CD4-positive, alpha-beta T cell treated with Interleukin-1 beta for 1 hour (primary cell): ENCODE data around the gene CRACR2B.

Experiments used
- DNase-seq, 2 donors: peaks; one replicate each; pipeline ENCODE4 v3.0.0-alpha.2; 2020 to 2022

CRACR2B gene

DNA sequence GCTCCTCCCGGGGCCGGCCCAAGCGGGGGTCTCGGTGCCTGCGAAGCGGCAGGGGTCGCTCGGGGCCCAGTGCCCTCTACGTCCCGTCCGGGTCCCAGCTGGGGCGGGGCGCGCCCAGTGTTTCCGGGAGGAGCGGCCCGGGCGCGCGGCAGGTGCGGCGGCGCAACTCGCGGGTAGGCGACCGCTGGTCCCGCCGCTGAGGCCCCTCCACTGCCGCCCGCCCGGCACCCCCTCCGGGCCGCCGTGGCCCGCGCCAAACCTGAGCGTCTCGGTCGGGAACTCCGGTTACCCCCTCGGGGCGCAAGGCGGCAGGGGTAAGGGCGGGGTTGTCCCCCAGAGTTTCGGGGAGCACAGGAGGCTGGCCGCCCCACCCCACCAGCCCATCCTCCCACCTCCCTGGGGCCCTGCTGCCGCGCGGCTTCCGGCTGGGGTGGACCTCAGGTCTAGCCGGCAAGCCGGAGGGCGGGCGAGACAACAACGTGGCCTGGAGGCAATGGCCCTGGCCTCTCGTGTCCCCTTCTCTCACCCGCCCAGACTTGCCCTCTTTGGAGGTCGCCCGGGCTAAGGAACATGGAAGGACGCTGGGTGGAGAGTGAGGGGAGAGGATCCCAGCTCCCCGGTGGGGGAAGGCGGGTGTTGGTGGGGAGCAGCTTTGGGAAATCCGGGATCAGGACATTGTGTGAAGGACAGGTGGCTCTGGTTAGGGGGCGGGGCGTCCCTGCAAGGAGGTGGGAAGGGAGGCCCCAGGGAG, 398 bp upstream of the CRACR2B start:
- no peak for DNase-seq

DNA sequence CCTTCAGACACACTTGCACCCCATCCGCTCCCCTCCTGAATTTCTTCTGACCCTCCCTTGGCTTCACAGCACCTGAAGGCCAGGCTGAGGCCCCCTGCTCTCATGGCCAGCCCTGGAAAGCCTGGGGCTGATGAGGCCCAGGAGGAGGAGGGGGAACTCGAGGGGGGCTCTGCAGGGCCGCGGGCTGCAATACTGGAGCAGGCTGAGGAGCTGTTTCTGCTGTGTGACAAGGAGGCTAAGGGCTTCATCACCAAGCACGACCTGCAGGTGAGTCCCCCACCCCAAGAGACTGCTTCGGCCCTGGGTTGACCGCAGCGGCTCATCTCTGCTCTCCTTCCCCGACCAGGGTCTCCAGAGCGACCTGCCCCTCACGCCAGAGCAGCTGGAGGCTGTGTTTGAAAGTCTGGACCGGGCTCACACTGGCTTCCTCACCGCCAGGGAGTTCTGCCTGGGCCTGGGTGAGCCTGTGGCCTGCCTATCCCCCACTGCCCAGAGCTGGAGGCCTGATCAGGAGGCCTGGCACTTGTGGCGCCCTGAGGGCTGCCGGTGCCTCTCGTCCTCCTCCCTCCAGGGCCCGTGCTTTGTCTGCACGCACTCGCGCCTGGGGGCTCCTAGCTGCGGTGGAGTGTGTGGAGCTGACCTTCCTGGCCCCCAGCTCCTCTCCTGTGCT, 922 bp downstream of the CRACR2B start:
- no peak for DNase-seq

DNA sequence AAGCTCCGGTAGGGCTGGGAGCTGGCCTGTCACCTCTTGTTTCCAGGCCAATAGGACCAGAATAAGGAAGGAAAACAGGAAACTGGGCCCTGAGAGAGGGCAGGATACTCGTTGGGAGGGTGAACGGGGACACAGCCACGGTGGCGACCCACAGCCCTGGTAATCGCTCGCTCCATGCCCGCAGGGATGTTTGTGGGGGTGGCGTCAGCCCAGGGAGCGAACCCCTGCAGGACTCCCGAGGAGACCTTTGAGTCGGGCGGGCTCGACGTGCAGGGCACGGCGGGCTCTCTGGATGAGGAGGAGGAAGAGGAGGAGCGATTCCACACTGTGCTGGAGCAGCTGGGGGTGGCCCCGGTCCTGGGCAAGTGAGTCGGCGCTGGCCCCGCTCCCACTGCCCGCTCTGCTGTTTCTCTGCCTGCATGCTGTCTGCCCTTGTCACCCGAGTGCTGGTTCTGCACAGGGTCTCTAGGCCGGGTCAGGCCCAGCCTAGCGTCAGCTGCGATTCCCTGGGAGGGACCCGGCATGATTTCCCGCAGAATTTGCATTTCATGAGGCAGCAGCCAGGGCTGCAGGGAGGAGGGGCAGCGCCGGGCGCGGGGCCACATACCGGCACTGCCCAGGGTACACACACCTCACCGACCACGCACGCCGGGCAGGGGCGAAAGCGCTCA, 1.6 kb downstream of the CRACR2B start:
- DNase-seq: no peak

DNA sequence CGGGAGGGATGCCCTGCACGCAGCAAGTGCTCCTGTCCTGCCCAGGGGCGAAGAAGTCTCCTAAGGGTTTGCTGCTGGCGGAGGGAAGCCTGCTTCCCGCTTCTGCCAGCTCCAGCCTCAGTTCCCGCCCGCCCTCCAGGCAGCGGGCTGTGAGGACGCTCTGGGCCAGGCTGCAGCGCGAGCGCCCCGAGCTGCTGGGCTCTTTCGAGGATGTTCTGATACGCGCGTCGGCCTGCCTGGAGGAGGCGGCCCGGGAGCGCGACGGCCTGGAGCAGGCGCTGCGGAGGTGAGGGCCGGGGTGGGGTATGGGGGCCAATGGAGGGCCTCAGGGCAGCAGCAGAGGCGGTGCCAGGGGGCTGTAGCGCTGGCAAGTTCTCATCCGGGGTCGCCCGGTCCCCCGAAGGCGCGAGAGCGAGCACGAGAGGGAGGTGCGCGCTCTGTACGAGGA, 2.2 kb downstream of the CRACR2B start:
- DNase-seq: no peak

DNA sequence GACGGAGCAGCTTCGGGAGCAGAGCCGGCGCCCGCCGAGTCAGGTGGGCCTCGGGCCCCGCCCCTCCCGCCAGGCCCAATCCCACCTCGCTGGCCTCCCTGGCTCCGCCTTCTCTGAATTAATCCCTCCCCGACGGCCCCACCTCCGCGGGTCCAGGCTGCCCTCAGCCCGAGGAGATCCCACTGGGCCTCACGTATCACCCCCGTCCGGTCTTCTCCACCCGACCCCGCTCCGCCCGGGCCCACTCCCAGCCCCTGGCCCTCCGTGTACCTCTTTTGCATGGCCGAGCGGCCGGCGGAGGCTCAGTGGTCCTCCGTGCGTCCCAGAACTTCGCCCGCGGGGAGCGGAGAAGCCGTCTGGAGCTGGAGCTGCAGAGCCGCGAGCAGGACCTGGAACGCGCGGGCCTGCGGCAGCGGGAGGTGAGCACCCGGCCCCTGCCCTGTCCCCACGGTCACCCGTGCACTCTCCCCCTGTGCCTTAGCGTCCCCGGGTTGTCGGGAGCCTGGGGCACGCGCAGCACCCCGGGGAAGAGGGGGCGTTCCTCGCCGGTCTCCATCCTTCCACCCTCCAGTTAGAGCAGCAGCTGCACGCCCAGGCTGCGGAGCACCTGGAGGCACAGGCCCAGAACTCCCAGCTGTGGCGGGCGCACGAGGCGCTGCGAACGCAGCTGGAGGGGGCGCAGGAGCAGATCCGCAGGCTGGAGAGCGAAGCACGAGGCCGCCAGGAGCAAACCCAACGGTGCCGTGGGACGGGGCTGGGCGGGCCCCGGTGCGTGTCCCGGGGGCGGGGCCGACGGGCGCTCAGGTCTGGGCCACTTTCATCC, 2.8 kb downstream of the CRACR2B start:
- DNase-seq: peak; percentile 66 to 68

DNA sequence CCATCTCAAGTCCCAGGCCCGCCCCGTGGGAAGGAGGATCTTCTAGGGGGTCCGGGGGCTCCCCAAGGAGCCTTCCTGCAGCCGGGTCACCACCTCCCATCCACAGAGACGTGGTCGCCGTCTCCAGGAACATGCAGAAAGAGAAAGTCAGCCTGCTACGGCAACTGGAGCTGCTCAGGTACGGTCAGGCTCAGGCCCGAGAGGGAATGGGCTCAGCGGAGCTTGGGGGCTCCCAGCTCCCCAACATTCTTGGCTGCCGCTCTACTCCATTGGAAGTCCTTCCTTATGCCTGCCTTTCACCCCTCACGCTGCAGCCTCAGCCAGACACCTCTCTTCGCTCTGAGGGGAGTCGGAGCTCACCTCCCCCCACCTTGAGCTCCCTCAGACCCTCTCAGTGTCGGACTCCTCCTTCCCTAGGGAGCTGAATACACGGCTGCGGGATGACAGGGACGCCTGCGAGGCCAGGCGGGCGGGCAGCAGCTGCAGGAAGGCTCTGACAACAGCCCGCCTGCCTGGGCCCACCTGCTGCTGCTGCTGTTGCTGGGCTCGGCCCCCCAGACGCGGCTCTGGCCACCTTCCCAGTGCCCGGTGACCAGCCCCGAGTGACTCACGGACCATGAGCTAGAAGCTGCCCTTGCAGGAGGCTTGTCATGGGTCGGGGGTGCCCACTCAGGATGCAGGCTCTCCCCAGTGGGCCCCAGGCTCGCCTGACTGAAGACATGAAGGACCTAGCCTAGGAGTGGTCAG, 3.6 kb downstream of the CRACR2B start:
- DNase-seq: no peak

DNA sequence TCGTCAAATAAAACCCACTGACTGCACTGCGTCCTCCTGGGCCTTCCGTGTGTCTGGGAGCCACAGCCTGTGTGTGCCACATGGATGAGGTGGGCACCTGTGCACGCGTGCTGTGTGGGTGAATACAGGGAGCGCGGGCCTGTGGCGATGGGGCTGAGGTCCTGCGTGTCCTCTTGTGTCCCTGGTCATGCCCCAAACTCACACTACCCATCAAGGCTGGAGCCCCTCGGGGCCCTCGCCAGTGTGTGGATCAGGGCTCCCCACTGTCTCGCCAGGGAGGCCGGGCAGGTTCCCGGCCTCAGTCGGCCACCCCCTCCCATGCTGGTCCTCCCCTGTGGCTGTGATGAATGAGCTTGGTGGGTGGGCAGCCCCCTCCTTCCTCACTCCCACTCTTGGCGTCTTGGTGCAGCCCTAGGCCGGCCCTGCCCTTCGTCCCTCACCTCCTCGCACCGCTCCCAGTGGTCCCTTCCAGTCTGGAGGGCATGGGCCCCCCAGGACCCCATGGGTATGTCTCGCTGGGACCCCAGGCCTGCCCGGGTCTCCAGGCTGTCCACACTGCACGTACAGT, 4.3 kb downstream of the CRACR2B start:
- DNase-seq: no peak

DNA sequence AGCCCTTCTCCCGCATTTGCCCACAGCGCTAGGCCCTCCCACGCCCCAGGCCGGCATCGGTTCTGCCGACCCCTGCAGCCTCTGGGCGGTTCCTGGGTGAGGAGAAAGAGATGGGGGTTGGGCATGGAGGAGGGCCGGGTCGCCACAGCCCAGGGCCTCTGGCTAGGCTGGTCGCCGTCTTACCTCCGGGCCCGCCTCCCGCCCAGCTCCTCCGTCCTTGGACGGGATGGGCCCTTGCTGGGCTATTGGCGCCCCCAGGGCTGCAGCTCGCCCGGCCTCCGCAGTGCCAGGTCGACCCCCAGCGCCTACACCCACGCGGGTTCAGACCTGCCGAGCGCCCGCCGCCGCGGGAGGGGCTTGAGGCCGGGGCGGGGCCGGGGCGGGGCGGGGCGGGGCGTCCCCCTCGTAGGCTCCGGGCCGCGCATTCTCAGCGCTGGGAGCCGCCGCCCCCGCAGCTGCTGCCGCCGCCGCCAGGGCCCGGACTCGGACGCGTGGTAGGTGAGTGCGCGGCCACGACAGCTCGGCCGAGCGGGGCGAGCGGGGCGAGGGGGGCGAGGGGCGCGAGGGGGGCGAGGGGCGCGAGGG, 4.9 kb downstream of the CRACR2B start, which contains the start of gene CD151:
Gene CD151, plus strand, starts transcription at position 424 of the 585 bp plus-strand sequence. CDS start 3,118 bp downstream, outside the sequence.
- peak; percentile 40 to 46 for DNase-seq

DNA sequence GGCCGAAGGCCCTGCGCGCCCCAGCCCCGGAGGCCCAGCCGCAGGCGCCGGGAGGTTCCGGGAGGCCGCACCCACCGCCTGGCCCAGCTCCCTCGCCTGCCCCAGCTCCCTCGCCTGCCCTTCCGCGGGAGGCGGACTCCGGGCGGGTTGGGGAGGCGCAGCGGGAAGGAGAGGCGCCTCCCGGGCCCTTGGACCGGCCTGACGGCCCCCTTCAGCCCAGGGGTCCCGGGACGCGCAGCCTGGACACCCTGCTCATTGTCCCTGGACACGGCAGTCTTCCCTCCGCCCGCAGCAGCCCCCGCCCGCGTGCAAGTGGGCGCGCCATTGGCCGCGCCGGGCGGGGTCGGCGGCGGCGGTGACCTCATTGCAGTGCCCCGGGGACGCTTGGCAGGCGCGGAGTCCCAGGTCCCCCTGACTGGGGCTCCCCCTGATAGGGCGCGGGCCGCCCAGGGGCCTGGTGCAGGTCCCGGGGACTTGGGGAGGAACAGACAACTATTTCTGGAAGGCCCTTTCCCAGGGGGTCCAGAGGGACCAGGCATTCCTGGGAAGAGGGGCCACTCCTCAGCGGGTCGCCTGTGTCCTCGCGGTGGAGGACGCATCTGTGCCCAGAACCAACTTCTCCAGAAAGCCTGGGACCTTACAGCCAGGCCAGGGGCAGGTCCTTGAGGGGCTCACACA, 5.5 kb downstream of the CRACR2B start:
- peak; percentile 36 to 40 for DNase-seq

DNA sequence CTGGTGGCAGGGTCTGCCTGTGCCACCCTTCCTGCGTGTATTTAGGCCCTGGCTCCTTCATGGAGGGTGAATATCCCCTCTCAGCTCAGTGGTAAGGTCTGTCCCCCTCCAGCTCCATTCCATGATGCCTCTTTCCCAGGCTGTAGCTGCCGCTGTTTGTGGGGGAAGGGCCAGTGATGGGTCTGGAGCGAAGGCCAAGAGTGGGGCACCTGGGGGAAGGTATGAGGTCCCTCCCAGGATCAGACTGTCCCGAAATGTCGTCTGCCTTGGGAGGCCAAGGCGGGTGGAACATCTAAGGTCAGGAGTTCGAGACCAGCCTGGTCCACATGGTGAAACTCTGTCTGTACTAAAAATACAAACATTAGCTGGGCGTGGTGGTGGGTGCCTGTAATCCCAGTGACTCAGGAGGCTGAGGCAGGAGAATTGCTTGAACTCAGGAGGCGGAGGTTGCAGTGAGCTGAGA, 6.2 kb downstream of the CRACR2B start:
- DNase-seq: no peak

DNA sequence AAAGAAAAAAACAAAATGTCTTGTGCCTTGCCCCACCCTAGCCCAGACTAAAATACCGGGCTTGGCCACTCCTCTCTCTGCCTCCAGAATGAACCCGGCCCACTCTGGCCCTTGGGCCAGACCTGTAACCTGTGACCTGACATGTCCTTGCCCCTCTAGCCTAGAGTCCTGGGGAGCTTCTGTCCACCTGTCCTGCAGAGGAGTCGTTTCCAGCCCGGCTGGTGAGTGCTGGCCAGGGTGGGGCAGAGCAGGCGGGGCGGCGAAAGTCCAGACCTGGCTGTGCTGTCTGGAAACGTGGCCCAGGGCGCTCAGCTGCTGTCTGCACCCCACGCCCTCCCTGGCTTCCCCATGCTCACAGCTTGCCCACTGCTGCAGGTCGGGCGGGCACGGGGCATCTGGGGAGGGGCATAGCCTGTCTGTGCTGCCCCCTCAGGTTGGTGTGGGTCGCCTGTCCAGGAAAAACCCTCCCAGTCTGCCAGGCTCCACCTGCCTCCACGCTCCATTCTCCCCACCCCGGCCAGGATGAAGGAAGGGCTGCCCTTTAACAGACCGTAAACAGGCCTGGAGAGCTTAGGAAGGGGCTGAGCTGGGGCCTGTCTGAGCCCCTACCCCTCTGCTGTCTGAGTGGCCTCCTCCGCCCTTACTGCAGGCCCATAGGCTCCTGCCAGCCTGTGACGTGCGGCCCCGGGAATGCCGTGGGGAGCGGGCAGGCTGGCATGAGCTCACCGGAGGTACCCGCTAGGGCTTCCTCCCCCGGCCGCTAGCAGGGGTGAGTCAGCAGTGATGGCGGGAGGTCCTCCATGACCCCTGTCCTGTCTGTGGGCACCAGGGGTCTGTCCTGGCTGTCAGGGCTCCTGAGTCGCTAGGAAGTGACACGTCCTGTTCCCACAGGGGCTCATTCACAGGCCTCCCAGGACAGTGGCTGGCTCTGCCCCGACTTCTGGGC, 6.9 kb downstream of the CRACR2B start:
- peak in 1 of 2 donors; percentile 55 for DNase-seq

DNA sequence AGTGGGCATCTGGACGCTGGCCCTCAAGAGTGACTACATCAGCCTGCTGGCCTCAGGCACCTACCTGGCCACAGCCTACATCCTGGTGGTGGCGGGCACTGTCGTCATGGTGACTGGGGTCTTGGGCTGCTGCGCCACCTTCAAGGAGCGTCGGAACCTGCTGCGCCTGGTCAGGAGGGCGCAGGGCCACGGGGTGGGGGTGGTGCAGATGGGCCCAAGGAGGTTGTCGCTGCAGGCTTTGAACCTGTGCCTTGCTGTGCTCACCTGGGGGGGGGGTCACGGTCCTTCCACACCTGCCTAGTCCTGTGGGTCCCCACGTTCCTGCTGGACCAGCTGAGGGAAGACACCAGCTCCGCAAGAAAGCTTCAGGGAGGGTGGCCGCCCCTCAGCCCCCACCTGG, 8.6 kb downstream of the CRACR2B start:
- no peak for DNase-seq

DNA sequence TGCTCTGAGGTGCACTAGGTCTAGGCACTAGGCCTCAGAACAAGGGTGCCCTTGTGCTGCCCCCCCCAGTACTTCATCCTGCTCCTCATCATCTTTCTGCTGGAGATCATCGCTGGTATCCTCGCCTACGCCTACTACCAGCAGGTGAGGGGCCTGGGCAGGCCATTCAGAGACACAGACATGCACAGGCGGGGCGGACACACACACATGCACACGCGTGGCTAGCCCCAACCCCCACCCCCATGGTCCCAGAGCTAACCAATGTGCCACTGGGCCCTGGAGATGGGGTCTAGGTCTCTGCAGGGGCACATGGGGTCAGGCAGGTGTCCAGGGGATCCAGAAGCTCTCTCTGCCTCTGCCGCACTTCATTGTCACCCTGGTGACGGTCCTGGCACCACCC, 9.0 kb downstream of the CRACR2B start:
- DNase-seq: no peak

DNA sequence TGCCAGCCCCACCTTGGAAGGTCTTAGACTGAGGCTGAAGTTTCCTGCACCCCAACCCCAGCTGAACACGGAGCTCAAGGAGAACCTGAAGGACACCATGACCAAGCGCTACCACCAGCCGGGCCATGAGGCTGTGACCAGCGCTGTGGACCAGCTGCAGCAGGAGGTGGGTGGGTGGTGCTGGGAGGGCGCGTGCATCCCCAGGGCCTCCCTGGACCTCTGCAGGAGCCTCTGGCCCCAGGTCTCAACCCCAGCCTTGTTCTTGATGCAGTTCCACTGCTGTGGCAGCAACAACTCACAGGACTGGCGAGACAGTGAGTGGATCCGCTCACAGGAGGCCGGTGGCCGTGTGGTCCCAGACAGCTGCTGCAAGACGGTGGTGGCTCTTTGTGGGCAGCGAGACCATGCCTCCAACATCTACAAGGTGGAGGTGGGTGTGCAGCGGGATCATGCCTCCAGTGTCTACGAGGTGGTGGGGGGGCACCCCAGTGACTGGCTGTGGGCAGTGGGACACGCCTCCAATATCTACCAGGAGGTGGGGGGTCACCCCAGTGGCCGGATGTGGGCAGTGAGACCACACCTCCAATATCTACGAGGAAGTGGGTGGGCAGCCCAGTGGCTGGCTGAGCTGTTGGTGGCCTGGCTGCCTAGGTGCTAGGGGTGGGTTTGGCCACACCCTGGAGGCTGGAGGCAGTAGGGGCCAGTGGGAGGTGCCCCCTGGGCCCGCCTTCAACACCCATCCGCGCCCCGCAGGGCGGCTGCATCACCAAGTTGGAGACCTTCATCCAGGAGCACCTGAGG, 9.7 kb downstream of the CRACR2B start:
- DNase-seq: no peak

DNA sequence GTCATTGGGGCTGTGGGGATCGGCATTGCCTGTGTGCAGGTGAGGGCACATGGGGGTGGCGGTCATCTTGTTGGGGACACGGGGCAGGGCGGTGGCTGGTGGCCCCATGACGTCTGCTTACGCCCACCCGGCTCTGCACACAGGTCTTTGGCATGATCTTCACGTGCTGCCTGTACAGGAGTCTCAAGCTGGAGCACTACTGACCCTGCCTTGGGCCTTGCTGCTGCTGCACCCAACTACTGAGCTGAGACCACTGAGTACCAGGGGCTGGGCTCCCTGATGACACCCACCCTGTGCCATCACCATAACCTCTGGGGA, 10.2 kb downstream of the CRACR2B start:
- no peak for DNase-seq

DNA sequence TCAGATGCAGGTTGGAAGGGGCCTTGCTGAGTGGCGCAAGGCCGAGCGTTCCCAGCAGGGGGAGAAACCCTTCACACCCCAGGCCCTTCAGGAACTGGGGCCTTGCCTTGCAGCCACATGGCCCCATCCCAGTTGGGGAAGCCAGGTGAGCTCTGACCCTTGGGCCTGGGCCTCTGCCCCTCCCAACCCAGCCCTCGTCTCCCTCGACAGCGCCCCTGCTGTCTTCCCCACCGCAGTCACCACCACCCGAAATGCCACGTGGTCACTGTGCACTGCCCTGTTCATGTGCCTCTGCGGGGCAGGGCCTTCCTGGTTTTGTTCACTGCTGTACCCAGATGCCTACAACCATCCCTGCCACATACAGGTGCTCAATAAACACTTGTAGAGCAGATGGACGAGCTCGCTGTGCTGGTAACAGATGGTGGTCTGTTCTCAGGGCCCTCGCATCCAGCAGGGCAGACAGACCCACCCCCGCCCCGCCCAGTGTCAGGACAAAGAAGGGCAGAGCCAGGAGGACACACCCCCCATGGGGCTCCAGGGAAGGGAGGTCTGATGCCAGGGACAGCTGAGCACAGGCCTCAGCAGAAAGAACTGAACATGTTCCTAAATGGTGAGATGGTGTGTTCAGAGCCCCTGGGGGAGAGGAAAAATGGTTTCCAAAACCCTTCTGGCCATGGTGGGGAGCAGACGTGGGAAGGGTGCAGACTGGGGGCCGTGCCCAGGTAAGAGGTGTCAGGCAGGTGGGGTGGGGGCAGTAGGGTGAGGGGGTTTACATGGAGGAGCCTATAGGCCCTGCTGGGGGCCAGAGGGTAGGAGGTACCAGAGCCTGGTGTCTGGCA, 10.9 kb downstream of the CRACR2B start:
- DNase-seq: no peak

DNA sequence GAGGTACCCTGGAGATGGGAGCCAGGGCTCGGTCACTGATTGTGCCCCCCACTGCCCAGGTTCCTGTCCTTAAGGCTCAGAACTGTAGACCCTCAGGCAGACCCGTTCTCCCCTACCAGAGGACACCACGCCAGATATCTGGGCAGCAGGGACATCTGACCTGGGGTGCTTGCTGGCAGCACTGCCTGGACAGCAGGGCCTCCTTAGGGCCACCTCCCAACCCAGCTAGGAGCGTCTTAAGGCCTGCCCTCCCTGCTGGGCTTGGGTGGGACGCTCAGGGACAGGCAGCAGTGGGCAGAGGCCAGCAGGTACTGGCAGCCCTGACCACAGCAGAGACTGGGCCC, 11.5 kb downstream of the CRACR2B start:
- DNase-seq: no peak
